HG02884 (cell line): ENCODE data around the gene ATL1.

Experiments used
- ATAC-seq: cut with Tn5 transposase; IDR thresholded peaks from one replicate; pipeline ENCODE4 v1.9.1; 2021; ENCODE audit warnings: mild to moderate bottlenecking, moderate library complexity; ENCODE audit not compliant: unreplicated experiment

ATL1 gene

GRCh38 chr14:50559990-50560930, at the start of gene ATL1:
ATL1 (plus strand) TSS chr14:50560145; CDS start chr14:50560266, 121 bp downstream.
- ATAC-seq, result peak; percentile 52

GRCh38 chr14:50510157-50510556, 49.8 kb upstream of the ATL1 start:
- no peak for ATAC-seq

- ATAC-seq, result no peak
These were observed 47.5 kb upstream of the ATL1 start for GRCh38 chr14:50512463-50512862.

GRCh38 chr14:50516091-50516490, 43.9 kb upstream of the ATL1 start:
- no peak for ATAC-seq

- peak; percentile 78 for ATAC-seq
These were observed 38.8 kb upstream of the ATL1 start for GRCh38 chr14:50520947-50521815.

GRCh38 chr14:50521912-50522341, 38.0 kb upstream of the ATL1 start:
- peak; percentile 42 for ATAC-seq

- ATAC-seq, result no peak
These were observed 36.5 kb upstream of the ATL1 start for GRCh38 chr14:50523271-50524041.

- no peak for ATAC-seq
These were observed 35.9 kb upstream of the ATL1 start for GRCh38 chr14:50524060-50524459.

GRCh38 chr14:50524731-50525515, 35.0 kb upstream of the ATL1 start:
- ATAC-seq, result no peak

- ATAC-seq, result no peak
These were observed 31.9 kb upstream of the ATL1 start for GRCh38 chr14:50528000-50528399.

- no peak for ATAC-seq
These were observed 30.4 kb upstream of the ATL1 start for GRCh38 chr14:50529288-50530179.

- no peak for ATAC-seq
These were observed 29.6 kb upstream of the ATL1 start for GRCh38 chr14:50530358-50530757.

GRCh38 chr14:50530794-50531365, 29.1 kb upstream of the ATL1 start:
- ATAC-seq, result no peak

- peak; percentile 35 for ATAC-seq
These were observed 28.1 kb upstream of the ATL1 start for GRCh38 chr14:50531595-50532501.

GRCh38 chr14:50532502-50533240, 27.3 kb upstream of the ATL1 start, which contains the start of gene MAP4K5:
MAP4K5 (minus strand) TSS chr14:50532569; CDS start chr14:50532049, 520 bp downstream.
- peak; percentile 93 for ATAC-seq

- peak; percentile 18 for ATAC-seq
These were observed 26.7 kb upstream of the ATL1 start for GRCh38 chr14:50533241-50533705.

GRCh38 chr14:50533806-50534205, 26.1 kb upstream of the ATL1 start:
- no peak for ATAC-seq
